Tibial artery (tissue), 4 donors: Measurements from ENCODE around the gene SLC6A16.
"Not testable (repeated sequence)": the region's sequence is repeated elsewhere in the genome, so short reads cannot be mapped to it uniquely, and the experiment has no call there.

Experiments
- DNase-seq, 2 donors: peaks; one replicate each; pipeline ENCODE4 v3.0.0-alpha.2; 2019
- H3K27ac ChIP-seq, 2 donors: fragments of 200-600 bp; sonication (generic) in 1 of 2; 1 replicate in 1 of 2; 2 replicates in 1 of 2; pipeline ENCODE4 v1.5.1; 2018 to 2019; ENCODE audit warnings: mild to moderate bottlenecking in 1 of 2
- H3K27me3 ChIP-seq, 2 donors: fragments of 200-600 bp; sonication (generic) in 1 of 2; one replicate each; pipeline versions ENCODE4 v1.5.1 to v1.6.0; 2016 to 2019
- H3K36me3 ChIP-seq, 3 donors: fragments of 200-600 bp; sonication (generic) in 2 of 3; one replicate each; pipeline ENCODE4 v1.5.1; 2016 to 2019; ENCODE audit warnings: mild to moderate bottlenecking in 2 of 3
- H3K4me1 ChIP-seq, 4 donors: fragments of 200-600 bp; sonication (generic) in 2 of 4; 1 replicate in 3 of 4; 2 replicates in 1 of 4; pipeline ENCODE4 v1.5.1; 2016 to 2019
- H3K4me3 ChIP-seq, 2 donors: fragments of 200-600 bp; sonication (generic) in 1 of 2; 1 replicate in 1 of 2; 2 replicates in 1 of 2; pipeline ENCODE4 v1.5.1; 2018 to 2019; ENCODE audit warnings: mild to moderate bottlenecking in 2 of 2
- H3K9me3 ChIP-seq, 3 donors: fragments of 200-600 bp; sonication (generic) in 1 of 3; one replicate each; pipeline ENCODE4 v1.5.1; 2016 to 2019
- intact Hi-C: fragments of 100-400 bp; cut with DNase I; formaldehyde crosslinking; loops from one replicate; pipeline ENCODE4 v1.15.0; 2023; ENCODE audit warnings: low total_unique reads
- TF ChIP-seq, protein P1 (sequence below), 2 experiments: fragments of 200-600 bp in 1 of 2; fragments of 450-650 bp in 1 of 2; IDR thresholded peaks; one replicate each; pipeline ENCODE4 v1.5.1; 2017 to 2019; ENCODE audit warnings: antibody characterized with exemption in 2 of 2, mild to moderate bottlenecking in 1 of 2, moderate library complexity in 1 of 2

The SLC6A16 gene

GRCh38 chr19:49324801-49325576 lies at the start of gene SLC6A16:
Gene SLC6A16, minus strand, starts transcription at chr19:49325191. Its CDS starts 13,844 bp downstream, at chr19:49311347.
- Histone ChIP-seq H3K36me3 (peaks cover 7 to 25% (median 20%) of the 10 kb centered on the region in 3 donors), H3K4me3 (no peak within 1 kb of the TSS), H3K4me1 (no peaks in the 10 kb centered on the region), H3K9me3 (peaks cover 0 to 7% (median 0%) of the 10 kb centered on the region in 3 donors), H3K27ac (no peak within 1 kb of the TSS), H3K27me3 (no peaks in the 10 kb centered on the region)
- no peak for DNase-seq
- TF ChIP-seq, protein P1, sequence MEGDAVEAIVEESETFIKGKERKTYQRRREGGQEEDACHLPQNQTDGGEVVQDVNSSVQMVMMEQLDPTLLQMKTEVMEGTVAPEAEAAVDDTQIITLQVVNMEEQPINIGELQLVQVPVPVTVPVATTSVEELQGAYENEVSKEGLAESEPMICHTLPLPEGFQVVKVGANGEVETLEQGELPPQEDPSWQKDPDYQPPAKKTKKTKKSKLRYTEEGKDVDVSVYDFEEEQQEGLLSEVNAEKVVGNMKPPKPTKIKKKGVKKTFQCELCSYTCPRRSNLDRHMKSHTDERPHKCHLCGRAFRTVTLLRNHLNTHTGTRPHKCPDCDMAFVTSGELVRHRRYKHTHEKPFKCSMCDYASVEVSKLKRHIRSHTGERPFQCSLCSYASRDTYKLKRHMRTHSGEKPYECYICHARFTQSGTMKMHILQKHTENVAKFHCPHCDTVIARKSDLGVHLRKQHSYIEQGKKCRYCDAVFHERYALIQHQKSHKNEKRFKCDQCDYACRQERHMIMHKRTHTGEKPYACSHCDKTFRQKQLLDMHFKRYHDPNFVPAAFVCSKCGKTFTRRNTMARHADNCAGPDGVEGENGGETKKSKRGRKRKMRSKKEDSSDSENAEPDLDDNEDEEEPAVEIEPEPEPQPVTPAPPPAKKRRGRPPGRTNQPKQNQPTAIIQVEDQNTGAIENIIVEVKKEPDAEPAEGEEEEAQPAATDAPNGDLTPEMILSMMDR (IDR thresholded peaks at IDR 0.05), result no peak
- intact Hi-C loops, result no loop called here

DNA sequence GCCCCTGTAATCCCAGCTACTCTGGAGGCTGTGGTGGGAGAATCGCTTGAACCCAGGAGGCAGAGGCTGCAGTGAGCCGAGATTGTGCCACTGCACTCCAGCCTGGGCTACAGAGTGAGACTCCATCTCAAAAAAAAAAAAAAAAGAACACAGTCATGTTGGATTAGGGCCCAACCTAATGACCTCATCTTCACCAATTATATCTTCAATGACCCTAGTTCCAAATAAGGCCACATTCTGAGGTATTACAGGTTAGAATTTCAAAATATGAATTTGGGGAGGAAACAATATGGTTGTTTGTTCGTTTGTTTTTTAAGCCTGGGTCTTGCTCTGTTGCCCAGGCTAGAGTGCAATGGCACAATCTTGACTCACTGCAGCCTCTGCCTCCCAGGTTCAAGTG lies 48.2 kb upstream of the SLC6A16 start:
- H3K36me3 ChIP-seq, H3K4me3 ChIP-seq, intact Hi-C loops, DNase-seq, H3K27ac ChIP-seq, H3K4me1 ChIP-seq: not testable (repeated sequence)
- peaks cover 0 to 26% (median 13%) of the 10 kb centered on the region in 3 donors for H3K9me3 ChIP-seq
- H3K27me3 ChIP-seq, result peaks cover 0 to 23% of the 10 kb centered on the region in 2 donors

DNA sequence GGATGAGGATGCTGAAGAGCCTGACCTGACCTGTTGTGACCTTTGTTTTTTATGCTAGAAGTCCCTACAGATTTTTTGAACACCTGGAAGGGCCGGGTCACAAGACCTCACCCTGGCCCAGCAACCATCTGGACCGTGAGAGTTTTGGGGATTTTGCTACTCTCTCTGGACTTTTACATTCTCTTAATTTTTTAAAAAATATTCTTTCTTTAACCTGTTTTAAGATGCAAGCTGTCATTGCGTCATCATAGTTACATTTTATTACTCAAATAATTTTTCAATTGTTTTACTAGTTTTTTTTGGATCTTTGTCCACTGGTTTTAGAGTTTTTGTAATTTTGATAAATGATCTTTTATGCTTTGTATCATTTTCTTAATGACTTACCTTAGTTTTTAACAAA lies 46.2 kb upstream of the SLC6A16 start:
- Histone ChIP-seq H3K4me3 (no peak overlapping the region), H3K27ac (no peak overlapping the region), H3K36me3 (peaks cover 0 to 7% (median 0%) of the 10 kb centered on the region in 3 donors), H3K27me3 (peaks cover 0 to 14% of the 10 kb centered on the region in 2 donors), H3K4me1 (no peaks in the 10 kb centered on the region), H3K9me3 (peaks cover 0 to 26% (median 13%) of the 10 kb centered on the region in 3 donors)
- intact Hi-C loops, result no loop called here
- TF ChIP-seq, protein P1 (IDR thresholded peaks at IDR 0.05), result no peak
- no peak for DNase-seq

DNA sequence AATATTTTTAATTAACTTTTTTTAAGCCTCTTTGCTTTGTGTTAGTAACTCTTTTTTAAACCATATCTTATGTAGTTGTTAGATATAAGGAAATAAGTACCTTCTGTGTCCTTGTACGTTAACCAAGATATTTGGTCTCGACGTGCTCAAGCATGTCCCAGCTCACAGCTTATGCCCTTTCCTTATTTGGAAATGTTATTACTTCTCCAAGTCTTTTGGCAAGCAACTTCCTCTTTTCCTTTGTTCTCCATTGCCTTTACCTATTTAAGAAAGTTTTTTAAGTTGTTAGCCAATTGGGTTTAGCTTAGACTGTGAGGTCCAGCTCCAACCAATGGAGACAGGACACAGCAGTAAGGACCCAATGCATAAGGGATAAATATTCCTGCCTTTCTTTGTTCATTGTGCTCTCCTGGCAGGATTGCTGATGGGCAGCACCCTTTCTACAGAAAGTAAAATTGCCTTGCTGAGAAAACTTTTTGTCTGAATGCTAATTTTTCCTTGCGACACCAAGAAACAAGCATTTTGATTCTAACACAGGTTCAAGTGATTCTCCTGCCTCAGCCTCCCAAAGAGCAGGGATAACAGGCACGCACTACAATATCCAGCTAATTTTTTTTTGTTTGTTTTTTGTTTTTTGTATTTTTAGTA lies 43.8 kb upstream of the SLC6A16 start:
- peaks cover 2 to 3% (median 2%) of the 10 kb centered on the region in 4 donors for H3K4me1 ChIP-seq
- intact Hi-C loops, result no loop called here

GRCh38 chr19:49366110-49366509 lies 41.1 kb upstream of the SLC6A16 start:
- intact Hi-C loops, result no loop called here
- TF ChIP-seq, protein P1 (IDR thresholded peaks at IDR 0.05), result no peak
- Histone ChIP-seq H3K4me1 (peaks cover 2 to 15% (median 5%) of the 10 kb centered on the region in 4 donors), H3K9me3 (peaks cover 0 to 26% (median 13%) of the 10 kb centered on the region in 3 donors), H3K36me3 (peaks cover 0 to 7% (median 0%) of the 10 kb centered on the region in 3 donors), H3K27ac (no peak overlapping the region), H3K27me3 (no peaks in the 10 kb centered on the region), H3K4me3 (no peak overlapping the region)
- no peak for DNase-seq

More for the DNA sequence above, 43.8 kb upstream of the SLC6A16 start:
- Histone ChIP-seq H3K36me3 (peaks cover 0 to 7% (median 0%) of the 10 kb centered on the region in 3 donors), H3K27me3 (peaks cover 0 to 10% of the 10 kb centered on the region in 2 donors), H3K4me3 (no peak overlapping the region), H3K27ac (no peak overlapping the region), H3K9me3 (peaks cover 0 to 26% (median 13%) of the 10 kb centered on the region in 3 donors)
- TF ChIP-seq, protein P1 (IDR thresholded peaks at IDR 0.05), result no peak
- no peak for DNase-seq
